Measurements from ENCODE around the gene ETNK2. TPM values are rescaled to one million over a fixed set of nuclear protein-coding genes. Genes with fewer than 3 reads are reported as not detected.
"Not testable (repeated sequence)": the region's sequence is repeated elsewhere in the genome, so short reads cannot be mapped to it uniquely, and the experiment has no call there.

The ETNK2 gene
- total and polyA plus RNA-seq, 3 donors from 2014 or later, result 116 to 227 (median 187) TPM

DNA sequence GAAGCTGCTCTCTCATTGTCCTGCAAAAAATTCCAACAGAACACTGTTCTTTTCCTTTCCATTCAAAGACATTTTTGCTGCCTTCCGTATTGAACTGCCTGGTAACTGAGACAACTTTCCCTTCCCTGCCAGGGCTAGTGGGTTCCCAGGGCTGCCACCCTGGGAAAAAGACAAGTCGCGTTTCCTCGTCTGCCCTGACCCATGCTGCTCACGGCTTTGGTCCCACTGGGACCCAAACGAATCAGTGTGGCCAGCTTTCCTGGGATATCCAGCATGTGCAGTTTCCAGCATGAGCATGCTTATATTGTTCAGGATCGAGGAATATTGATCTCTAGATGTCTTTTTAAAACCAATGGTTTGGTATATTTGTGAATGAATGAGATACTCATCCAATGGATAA is 60.8 kb downstream of the ETNK2 start:
- no peaks in the 10 kb centered on the region for H3K36me3 ChIP-seq (ENCODE audit: low read depth, missing control alignments)
- DNase-seq, result no peak
- WGBS, 2 donors, result 60 to 63% methylated on average over 7 of the region's 7 CpGs
- peak overlapping the region in 1 of 2 donors; percentile 91 for H3K27ac ChIP-seq
- H3K4me3 ChIP-seq, result no peak overlapping the region
- intact Hi-C loops (cut with DNase I; ENCODE audit: low total_unique reads), result no loop called here
- no peaks in the 10 kb centered on the region for H3K27me3 ChIP-seq
- no peaks in the 10 kb centered on the region for H3K9me3 ChIP-seq
- peaks cover 57% of the 10 kb centered on the region for H3K4me1 ChIP-seq
- TF ChIP-seq POLR2A (IDR thresholded peaks at IDR 0.05), result no peak
- TF ChIP-seq, protein P1, sequence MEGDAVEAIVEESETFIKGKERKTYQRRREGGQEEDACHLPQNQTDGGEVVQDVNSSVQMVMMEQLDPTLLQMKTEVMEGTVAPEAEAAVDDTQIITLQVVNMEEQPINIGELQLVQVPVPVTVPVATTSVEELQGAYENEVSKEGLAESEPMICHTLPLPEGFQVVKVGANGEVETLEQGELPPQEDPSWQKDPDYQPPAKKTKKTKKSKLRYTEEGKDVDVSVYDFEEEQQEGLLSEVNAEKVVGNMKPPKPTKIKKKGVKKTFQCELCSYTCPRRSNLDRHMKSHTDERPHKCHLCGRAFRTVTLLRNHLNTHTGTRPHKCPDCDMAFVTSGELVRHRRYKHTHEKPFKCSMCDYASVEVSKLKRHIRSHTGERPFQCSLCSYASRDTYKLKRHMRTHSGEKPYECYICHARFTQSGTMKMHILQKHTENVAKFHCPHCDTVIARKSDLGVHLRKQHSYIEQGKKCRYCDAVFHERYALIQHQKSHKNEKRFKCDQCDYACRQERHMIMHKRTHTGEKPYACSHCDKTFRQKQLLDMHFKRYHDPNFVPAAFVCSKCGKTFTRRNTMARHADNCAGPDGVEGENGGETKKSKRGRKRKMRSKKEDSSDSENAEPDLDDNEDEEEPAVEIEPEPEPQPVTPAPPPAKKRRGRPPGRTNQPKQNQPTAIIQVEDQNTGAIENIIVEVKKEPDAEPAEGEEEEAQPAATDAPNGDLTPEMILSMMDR (IDR thresholded peaks at IDR 0.05), result no peak

DNA sequence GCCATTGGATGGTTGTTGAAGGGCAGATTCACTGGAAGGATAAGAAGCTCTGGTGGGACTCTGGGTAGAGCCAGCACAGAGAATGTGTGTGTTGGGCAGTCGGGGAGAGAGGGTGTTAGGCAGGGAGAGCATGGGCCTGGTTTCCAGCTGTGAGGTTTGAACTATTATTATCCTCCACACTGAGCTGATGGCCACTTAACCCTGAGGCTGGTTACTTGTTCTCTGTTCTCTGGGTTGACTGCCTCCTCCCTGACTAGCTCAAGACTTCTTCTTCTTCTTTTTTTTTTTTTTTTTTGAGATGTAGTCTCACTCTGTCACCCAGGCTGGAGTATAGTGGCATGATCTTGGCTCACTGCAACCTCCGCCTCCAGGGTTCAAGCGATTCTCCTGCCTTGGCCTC is 61.7 kb downstream of the ETNK2 start:
- Histone ChIP-seq H3K27ac (peak overlapping the region; percentile 71 to 91), H3K4me1 (peaks cover 57% of the 10 kb centered on the region)
- H3K4me3 ChIP-seq; H3K27me3 ChIP-seq; DNase-seq; H3K36me3 ChIP-seq (ENCODE audit: low read depth, missing control alignments); intact Hi-C loops (cut with DNase I; ENCODE audit: low total_unique reads); H3K9me3 ChIP-seq: not testable (repeated sequence)
- 83% methylated on average over 3 of the region's 3 CpGs for WGBS, 2 donors

DNA sequence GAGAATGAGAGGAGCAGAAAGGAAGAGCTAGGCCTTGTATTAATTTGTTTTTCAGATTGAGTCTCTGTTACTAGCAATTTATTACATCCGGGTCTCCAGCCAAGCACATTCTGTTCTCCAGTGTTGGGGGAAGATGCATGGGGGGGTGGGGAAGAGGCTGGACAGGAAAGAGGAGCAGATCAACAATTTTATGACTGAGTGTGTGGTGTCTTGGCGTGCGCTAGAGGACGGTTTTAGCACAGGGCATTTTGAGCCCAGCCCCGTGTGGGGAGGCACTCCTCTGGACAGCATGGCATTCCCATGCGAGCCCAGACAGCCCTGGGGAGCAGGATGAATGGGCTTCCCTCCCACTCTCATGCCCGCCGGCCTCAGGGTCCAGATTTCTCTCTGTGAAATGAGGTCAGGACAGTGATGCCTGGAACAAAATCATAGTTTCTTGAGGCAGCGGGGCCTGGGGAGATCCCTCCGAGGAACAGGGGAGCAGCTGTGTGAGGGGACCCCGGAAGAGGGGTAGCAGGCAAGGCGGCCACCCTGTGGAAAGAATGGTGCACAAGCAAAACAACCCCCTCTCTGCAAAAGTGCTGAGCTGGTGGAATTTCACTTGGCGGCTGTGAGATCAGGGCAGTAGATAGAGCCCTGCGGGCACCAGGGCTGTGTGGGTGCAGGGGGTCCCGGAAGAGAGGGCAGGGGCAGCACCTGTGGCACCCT is 62.6 kb downstream of the ETNK2 start:
- intact Hi-C loops (cut with DNase I; ENCODE audit: low total_unique reads), result no loop called here
- H3K4me1 ChIP-seq, result peaks cover 60% of the 10 kb centered on the region
- H3K36me3 ChIP-seq (ENCODE audit: low read depth, missing control alignments), result no peaks in the 10 kb centered on the region
- no peak overlapping the region for H3K4me3 ChIP-seq
- TF ChIP-seq POLR2A (IDR thresholded peaks at IDR 0.05), result no peak
- TF ChIP-seq, protein P1 (IDR thresholded peaks at IDR 0.05), result peak in 1 of 3 experiments; percentile 11
- no peaks in the 10 kb centered on the region for H3K27me3 ChIP-seq
- peak overlapping the region; percentile 79 to 91 for H3K27ac ChIP-seq
- DNase-seq, result peak; percentile 81
- H3K9me3 ChIP-seq, result no peaks in the 10 kb centered on the region
- 38 to 45% methylated on average over 5 to 15 of the region's 15 CpGs for WGBS, 2 donors

DNA sequence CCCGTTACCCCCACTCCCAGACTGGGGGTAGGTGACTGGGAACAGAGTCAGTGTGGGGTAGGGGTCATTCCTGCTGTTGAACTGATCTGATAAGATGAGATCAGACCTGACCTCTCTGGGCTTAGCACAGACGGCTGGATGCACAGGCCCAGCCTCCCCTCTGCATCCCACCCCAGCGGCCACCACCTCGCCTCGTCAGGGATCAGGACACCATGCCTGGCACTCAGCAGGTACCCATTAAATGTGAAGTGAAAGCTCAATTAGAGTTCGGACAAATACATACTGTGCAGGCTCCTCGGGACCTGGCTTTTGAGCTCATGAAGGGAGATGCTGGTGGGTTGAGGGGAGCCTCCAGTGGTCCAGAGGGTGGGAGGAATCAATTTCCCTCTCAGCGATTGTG is 63.2 kb downstream of the ETNK2 start:
- Histone ChIP-seq H3K36me3 (ENCODE audit: low read depth, missing control alignments) (no peaks in the 10 kb centered on the region), H3K4me3 (no peak overlapping the region), H3K27ac (peak overlapping the region; percentile 79 to 91), H3K9me3 (no peaks in the 10 kb centered on the region), H3K4me1 (peaks cover 62% of the 10 kb centered on the region), H3K27me3 (no peaks in the 10 kb centered on the region)
- TF ChIP-seq, protein P1 (IDR thresholded peaks at IDR 0.05), result no peak
- TF ChIP-seq POLR2A (IDR thresholded peaks at IDR 0.05), result no peak
- 40 to 43% methylated on average over 5 to 8 of the region's 8 CpGs for WGBS, 2 donors
- intact Hi-C loops (cut with DNase I; ENCODE audit: low total_unique reads), result no loop called here
- no peak for DNase-seq

DNA sequence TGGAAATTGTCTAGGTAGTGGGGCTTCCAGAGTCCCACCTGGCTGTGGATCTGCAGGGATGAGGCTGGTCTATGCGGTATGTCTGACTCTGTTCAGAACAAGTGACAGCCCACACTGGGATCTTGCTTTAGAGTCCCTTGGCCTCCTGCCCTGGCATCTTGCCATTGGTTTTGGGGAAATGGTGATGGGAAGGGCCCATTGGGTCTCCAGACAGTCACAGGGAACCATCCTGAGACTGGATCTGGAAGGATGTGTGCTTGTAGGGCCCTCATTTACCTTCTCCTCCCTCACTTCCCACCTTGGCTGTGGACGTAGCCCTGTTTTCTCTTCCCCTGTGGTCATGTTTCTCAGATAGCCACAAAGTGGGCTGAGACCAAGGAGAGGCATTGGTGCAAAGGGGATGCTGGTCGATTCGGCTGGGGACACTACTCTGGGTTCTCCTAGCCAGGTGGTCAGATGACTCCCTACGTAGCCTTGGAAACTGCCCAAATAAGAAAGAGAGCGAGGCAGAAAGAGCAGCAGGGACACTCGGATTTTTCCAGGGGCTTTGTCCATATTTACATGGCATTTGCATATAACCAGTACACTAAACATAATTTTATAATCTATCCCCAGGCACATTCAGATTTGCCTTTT is 63.8 kb downstream of the ETNK2 start:
- Histone ChIP-seq H3K36me3 (ENCODE audit: low read depth, missing control alignments) (no peaks in the 10 kb centered on the region), H3K4me3 (no peak overlapping the region), H3K9me3 (no peaks in the 10 kb centered on the region), H3K4me1 (peaks cover 57% of the 10 kb centered on the region), H3K27ac (peak overlapping the region; percentile 79 to 91), H3K27me3 (no peaks in the 10 kb centered on the region)
- no peak for TF ChIP-seq POLR2A (IDR thresholded peaks at IDR 0.05)
- TF ChIP-seq, protein P1 (IDR thresholded peaks at IDR 0.05), result no peak
- DNase-seq, result peak; percentile 69
- 49 to 65% methylated on average over 7 of the region's 7 CpGs for WGBS, 2 donors
- intact Hi-C loops (cut with DNase I; ENCODE audit: low total_unique reads), result no loop called here

Data from testis (tissue), 3 donors.